GM19395 (cell line): ENCODE measurements around the gene ANP32A.

Source experiments
- ATAC-seq: cut with Tn5 transposase; IDR thresholded peaks from one replicate; pipeline ENCODE4 v1.9.1; 2021; ENCODE audit warnings: mild to moderate bottlenecking, moderate library complexity; ENCODE audit not compliant: unreplicated experiment

The ANP32A gene

DNA sequence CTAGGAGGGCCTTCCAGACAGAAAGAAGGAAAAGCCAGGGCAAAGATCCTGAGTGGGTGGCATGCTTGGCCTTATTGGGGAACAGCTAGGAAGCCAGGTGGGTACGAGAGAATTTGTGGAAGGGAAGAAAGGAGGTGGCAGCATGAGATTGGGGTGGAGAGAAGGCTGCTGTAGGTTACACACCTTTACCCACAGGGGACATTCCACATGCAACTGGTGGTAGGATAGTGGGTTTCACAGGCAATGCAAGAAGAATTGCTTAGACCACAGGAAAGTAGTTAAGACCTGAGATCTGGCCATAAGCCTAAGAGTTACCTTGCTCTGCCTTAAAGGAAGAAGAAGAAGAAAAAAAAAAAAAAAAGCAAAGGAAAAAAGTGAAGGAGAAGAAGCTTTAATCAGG is 19.8 kb downstream of the ANP32A start:
- ATAC-seq = no peak

DNA sequence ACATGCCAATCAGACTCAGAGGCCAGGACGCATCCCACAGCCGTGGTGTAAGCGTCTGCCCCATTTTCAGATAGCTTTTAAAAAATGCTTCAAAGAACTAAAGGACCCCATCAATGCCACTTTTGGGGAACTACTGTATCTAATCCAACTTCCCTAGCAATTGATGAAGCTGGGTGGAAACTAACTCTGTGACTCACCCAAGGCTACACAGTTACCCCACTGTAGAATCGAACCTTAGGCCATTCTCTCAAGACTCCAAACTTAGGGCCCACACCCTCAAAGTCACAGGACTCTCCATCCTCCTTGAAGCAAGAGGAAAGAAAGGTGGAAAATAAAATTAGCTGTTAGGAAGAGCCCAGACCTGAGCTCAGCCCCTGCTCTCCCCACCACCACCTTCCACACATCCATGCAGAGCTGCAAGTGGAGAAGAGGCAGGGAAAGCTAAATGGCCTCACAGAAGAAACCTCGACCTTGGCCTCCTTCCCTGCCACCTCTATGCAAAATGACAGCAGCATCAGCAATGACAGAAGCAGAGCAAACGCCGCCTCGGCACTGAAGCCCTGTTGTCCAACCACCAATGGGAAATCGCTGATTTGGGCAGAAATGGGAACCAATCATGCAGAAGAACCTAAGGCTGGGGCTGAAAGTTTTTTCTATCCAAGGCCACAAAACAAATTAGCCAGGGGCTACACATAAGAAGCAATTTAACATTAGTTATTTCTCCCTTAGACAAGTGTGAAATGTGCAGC is 22.2 kb downstream of the ANP32A start:
- no peak for ATAC-seq

DNA sequence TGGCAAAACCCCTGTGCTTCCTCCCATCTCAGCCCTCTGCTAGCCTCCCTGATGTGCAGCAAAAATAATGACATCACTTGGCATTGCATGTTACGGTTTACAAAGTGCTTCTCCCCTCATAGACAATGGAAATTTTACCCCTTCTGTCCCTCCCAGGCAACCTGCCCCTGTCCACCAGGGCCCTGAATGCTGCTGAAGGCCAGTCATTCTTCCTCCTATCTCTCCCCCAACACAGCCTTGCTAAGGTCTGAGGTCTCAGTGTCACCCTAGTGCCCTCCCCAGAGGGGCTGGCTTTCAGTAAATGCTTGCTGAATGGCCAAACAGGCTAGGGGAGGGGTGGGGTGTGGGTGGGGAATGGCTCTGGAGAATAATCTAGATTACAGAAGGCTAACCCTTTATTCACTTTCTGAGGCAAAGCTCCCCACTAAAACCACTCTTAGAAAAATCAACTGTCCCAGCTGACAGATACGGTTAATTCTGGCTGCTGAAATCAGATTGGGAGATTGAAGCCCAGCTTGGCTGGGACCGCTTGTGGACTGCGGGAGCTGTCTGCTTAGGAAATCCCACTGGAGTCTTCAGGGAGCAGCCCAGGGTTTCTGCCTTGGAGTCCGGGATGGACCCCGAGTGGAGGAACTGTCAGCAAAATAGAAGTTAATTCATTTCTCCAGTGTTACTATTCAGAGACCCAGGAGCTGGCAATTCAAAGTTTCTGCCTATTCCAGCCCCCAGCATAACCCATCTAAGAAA is 22.9 kb downstream of the ANP32A start:
- no peak for ATAC-seq

DNA sequence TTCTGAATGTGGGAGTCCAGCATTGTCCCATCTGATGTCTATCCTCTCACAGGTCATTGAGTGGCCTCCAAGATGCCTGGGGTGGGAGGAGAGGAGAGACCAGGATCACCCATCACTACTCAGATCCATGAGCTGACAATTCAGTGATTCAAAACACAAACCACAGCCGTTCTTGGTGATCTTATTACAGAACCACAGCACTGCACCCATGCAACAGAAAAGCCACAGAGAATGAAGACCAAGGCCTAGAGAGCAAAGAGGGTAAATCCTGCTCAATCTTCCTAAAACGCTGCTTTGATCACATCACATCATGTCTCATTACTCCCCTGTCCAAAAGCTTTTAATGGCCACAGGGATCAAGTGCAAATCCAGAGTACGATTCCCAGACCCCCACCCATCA is 23.5 kb downstream of the ANP32A start:
- ATAC-seq = no peak

DNA sequence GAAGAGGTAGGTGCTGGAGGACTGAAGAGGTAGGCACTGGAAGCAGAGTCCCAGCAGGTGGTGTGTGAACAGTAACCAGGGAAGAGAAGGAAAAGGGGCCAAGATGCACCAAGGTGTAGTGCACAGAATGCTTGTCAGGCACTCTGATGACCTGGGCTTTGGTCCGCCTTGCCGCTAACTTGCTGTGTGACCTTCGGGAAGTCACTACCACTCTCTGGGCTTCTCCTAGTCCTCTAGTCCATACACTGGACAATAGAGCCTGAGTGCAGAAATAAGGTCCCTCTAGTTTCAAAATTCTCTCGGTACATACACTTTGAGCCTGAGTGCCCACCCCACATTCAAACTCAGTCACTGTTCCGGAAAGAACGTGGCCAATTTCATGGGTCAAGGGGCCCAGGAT is 24.1 kb downstream of the ANP32A start:
- ATAC-seq = no peak

DNA sequence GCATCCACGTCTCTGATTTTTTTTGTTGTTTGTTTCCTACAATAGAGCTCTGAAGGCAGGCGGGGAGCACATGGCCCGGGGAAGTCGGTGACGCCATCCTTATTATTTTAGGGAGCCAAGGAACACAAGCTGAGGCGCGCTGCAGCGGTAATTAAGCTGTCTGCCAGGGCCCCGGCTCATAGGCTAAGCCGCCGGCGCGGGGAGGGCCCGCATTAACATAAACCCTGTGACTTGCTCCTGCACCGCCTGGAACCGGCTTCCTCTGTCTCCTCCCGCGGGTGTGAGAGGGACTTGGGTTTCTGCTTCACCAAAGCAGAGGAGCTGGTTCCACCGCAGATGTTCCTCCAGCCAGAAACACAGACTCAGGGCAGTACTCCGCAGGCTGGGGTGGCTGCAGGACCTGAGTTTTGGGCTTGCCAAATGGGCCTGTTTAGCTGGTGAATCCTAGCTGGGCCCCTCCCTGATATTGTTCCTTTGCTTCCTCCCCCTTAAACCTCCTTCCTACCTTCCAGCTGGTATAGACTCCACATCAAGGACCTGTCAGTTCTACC is 25.3 kb downstream of the ANP32A start:
- peak; percentile 53 for ATAC-seq

DNA sequence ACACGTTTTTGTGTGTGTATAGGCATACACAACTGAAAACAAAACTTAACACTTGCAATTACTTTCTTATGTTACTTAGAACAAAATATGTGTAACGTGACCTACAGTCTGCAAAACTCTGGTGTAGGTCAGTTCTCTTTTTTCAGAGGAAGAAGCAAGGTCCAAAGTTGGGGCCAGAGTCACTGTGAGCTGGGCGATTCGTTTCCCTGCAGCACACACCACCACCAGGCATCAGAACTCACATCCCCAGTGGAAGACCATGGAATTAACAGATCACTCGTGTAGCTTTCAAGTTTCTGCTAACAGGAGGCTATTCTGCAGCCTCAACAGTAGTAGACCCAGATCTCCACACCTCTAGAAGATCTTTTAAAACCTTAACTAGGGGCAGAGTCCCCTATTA is 25.8 kb downstream of the ANP32A start:
- no peak for ATAC-seq

DNA sequence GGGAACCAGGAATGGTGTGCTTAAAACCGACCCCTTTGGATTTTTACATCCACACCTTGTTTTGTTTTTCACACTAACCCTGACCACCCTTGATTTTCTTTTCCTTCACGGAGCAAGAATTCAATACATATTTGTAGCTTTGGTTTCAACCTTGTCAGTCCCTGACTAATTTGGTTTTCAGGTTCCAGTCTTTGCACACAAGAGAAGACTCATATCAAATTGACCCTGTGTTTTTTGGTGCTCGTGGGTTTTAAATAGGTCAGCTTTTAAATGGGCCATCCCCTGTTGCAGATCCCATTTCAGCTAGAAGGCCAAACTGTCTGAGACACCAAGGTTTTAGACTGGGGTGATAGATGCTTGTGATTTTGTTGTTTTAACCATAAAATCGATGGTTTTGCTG is 26.4 kb downstream of the ANP32A start:
- ATAC-seq = no peak

DNA sequence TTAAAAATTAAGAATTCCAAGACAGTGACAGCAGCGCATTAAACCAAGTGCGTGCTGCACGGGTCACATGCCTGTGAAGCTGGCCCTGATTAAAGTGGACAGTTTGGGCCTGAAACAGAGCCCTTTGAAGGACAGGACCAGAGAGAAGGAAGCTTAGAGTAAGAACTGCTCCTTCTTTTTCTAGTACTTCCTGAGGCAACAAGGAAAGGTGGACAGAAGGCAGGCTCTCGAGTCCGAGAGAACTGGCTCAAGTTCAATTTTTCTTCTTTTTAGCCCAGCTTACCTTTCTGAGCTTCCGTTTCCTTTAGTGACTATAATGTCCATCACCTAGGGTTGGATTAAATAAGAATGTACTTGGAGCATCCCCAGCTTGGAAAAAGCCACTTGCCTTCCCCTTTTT is 26.9 kb downstream of the ANP32A start:
- ATAC-seq = no peak

DNA sequence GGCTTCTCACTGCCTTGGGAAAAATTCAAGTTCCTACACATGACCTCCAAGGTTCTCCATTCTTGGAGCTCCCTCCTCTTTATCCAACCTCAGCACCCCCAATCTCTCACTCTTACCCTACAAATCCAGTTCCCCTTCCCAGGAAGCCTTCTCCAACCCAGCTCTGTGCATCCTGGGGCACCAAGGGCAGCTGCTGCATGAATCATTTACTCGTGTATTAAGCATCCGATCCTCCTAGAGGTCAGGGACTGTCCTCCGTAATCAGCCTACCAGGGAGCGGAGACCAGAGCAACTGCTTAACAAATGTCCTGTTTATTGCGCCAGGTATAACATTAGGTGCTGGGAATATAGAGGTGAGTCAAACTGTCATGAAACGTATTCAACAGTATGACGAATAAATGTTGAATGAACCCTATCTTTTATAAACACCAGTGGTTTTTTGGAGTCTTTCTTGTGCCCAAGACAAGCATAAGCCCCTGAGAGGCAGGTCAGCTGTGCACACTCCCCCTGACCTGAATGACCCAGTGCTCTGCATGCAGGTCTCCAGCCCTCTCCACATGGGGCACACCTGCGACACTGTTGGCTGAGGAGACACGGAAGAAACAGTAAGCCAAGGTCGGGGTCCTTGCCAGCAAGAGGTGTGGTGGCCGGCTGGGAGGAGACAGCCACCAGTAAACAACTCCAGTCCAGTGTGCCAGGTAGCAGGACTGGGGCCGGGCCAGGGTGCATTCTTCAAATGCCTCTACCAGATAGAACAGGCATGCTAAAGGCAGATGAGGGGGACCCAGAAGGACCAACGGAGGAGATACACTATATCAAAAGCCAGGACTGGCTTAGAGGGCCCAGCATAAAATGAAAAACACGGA is 27.6 kb downstream of the ANP32A start:
- no peak for ATAC-seq

DNA sequence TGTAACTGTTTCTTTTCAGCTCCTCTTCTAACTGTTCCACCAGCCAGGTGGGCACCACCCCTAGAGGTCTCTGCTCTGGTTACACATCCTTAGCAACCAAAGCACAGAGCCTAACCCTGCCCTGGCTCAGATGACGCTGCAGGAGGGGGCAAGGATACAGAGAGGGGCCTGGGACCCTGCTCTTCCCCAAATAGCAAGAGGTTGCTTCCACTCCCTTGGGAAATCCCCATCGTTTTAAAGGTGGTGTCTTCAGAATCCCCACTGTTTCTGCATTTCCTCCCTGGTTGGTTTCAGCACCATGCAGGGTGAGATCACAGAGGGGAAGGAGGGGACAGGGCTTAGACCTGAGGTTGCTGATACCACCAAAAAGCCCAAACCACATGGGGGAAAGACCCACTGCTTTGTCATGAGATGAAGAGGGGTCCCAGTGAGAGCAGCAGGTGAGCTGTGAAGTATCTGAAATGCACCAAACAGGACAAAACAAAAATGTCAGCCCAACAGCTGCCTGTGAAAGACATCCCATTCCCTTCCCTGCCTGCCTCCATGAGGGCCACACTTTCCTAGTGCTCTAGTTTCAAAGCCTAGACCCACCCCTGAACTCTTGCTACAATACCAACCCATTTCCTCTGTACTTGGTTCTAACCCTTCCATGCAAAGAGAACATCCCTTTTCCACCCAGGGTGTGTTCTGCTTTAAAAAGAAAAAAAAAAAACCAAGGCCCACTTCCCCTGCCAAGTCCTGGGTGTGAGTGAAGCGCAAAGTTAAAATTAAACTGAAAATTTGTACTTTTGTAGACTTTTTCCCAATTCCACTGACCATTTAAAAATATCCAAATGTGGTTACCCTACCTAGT is 29.0 kb downstream of the ANP32A start:
- ATAC-seq = peak; percentile 54

DNA sequence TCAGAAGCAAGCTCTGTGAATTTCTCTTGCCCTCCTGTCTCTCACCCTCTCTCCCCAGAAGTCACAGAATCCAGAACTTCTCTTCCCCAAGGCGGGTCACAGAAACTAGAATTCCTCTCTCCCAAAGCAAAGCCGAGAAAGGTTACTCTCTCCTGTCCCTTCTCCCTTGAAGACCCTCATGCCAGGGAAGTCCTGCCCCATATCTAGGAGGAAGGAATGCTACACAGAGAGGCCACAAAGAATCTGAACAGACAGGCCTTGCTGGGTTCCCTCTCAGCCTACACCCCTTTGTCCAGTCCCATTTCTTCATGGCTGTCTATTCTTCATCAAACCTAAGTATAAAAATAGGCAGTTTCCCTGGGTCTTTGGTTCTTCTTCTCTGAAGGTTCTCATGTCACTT is 29.8 kb downstream of the ANP32A start:
- no peak for ATAC-seq

DNA sequence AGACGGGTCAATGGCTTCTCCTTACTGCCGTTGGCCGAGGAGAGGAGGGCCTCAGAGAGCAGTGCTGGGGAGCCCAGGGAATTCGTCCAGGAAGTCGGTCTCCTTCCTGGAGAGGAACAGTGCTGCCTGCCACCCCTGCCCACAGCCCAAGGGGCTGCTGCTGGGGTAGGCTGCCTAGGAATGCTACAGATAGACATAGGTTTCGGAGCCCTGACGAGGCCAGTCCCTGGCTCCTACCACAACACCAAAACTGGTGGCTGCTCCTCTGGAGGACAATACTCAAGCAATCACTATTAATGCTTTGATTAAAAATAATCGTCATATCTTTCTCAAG is 30.5 kb downstream of the ANP32A start:
- no peak for ATAC-seq

DNA sequence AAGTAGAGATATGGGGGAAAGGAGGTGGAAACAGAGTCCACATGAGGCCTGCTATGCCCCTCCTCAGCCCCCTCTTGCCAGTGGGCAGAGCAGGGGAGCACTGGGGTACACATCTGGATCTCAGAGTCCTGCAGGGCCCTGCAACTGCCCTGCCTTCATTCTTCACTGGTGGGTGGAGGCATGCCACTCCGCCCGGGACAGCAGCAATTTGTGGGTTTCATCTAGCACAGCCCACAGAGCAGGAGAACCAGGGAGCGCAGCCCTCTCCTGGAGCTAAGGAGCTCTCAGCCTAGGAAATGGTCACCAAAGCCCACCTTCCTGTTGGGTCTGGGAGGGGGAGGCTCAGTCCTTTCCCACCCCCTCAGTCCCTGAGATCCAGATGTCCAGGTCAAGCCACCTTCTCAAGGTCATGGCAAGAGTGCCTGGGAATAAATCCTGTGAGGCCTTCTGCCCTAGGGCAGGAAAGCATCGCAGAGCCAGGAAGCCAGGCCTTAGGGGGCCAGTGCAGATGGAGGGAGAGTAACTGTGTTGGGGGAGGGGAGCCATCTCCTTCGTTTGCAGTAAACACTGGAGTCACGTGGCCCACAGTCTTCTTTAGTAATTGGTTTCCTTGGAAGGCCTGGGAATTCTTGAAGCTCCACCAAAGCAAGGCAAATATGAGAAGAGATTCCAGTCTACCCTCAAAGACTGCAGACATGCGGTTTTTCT is 31.0 kb downstream of the ANP32A start:
- no peak for ATAC-seq

DNA sequence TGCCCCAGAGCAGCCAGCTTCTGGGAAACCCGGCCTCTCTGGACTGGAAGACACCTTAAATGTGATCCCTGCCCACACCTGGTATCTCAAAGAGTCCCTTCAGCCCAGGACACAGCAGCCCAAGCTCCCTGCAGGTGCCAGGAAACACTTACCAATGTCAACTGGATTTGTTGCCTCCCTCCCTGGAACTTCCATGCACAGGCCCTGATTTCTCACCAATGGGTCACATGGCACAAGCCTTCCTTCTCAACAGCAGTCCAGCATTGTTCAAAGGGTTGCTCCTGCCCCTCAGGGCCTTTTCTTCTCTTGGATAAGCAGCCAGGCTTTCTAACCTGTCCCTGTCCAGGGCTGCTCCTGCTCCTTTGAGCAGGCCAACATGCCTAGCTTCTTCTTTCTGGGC is 31.6 kb downstream of the ANP32A start:
- no peak for ATAC-seq

DNA sequence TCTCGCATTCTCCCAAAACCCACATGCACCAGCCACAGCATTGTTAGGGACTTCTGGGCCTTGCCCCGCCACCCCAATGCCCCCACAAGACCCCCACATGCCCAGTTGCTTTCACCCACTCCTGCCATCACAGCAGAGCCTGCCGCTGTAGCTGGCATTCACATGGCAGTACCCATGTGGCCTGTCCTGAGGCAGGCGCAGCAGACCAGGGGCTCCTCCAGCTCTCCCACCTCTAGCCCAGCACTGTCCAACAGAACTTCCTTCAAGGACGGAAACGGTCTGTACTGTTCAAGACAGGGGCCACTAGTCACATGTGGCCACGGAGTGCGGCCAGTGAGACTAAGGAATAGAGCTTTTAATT is 32.5 kb downstream of the ANP32A start:
- no peak for ATAC-seq

DNA sequence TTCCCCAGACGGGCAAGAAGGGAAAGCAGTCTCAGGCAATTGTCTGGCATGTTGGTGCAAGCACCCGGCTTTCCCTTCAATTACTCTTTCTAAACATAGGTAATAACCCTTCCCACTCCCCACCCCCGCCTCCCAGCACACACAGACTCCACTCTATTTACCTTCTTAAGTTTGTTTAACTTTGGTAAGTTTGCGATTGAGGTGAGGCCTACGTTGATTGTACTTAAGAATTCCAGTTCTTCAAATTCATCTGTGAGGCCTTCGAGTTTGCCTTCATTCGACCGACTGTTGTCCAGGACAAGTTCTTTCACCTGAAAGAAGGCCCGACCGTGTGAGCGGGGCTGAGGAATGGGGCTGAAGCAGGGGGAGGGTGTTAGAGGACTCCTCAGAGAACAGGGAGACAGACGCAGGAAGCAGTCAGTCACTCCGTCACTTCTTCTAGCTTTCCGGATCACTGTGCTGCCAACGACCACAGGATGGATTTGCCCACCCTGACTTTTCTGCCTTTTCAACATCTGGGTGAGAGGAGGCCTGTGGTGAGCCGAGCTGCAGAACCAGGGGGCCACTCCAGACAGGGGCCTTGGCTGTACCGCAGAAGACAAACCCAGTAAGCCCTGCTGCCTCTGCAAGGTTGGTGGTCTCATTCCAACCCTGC is 33.0 kb downstream of the ANP32A start:
- ATAC-seq = no peak

DNA sequence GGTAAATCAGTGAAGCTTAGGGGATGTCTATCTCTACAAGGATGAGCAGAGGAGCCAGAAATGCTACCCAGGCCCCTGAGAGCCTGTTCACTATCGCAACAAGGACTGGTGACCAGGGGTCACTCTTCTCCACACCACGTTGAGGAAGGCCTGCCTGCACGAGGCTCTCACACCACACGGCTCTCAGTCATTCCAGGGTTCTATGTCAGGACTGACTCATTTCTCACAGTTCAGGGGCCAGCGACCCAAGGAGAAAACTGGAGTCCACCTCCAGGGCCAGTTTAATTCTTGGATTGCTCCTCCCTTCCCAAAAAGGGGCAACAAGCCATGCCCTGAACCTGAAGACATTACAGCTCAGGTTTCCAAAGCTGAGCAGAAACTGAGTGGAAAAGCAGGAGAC is 33.9 kb downstream of the ANP32A start:
- no peak for ATAC-seq

DNA sequence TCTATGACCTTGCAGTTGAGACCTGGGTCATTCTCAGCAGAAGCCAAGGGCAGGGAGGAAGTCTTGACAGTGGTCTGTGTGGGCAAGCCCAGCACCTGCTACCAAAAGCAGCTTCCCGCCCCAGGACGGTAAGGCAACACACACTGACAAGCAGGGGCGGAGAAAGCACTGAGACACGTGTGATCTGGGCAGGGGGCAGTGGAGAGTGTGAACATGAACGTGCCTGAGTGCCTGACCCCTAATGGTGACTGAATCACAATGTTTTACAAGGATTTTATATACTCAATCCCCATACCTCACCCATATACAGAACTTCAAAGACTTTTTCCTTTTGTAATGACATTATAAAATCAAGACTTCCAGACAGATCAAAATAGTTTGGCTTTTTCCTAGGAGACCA is 35.2 kb downstream of the ANP32A start:
- ATAC-seq = no peak

DNA sequence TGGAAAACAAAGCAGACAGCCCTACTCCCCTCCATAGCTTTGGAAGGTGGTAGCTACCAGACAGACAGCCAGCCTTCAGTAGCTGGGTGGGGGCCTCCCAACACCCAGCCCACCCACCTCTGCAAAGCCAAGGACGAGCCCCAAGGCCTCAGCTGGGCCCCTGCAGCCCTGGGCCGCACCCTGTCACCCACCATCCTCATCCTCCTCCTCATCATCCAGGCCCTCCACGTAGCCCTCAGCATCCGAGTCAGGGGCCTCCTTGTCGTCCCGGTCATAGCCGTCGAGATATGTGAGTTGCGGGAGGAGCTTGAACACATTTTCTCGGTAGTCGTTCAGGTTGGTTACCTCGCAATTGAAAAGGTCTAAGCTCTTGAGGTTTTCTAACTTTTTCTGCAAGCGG is 36.5 kb downstream of the ANP32A start:
- no peak for ATAC-seq
